ENCODE results near the gene MYRIP. TPM values are rescaled to one million over a fixed set of nuclear protein-coding genes. Genes with fewer than 3 reads are reported as not detected.

Gene MYRIP
- polyA plus RNA-seq, 1 donor = 0.83 TPM

DNA sequence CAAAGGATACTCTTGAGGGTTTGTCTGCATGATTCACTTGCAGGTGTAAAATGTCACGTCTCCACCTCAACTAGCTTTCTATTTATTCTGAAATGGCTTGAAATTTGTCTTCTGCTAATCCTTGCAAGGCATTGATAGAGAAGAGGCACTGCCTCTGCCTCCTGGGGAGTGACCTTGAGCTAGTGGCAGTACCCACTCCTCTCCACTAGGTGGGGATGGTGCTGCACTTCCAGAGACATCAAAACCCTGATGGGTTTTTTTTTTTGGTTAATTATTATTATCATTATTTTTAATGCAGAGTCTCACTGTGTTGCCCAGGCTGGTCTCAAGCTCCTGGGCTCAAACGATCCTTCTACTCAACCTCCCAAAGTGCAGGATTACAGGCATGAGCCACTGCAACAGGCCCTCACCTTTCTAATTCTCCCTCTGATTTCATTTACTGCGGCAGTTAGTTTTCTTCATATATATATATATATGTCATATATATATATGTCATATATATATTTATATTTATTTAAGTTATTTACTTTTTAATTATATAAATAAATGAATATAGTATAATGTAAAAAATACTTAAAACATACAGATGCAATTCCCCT lies 382.5 kb downstream of the MYRIP start:
- peak; percentile 26 for DNase-seq

DNA sequence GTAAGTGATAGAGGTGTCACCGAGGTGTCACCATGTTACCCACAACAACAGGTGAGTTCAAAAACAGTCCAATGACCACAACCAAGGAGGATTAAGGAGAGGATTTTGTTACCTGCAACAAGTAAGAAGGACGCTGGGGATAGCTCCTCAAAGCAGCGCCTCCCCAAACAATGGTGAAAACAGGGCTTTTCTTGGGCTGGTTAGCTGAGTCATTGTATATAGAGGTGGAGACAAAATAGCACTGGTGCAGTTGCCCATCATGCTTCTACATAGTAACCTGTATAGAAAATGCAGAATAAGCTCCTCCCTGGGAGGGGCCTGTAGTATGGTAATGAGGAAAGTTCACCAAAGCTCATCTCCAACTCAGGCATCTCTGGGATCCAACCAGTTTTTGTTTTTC lies 383.2 kb downstream of the MYRIP start:
- no peak for DNase-seq

DNA sequence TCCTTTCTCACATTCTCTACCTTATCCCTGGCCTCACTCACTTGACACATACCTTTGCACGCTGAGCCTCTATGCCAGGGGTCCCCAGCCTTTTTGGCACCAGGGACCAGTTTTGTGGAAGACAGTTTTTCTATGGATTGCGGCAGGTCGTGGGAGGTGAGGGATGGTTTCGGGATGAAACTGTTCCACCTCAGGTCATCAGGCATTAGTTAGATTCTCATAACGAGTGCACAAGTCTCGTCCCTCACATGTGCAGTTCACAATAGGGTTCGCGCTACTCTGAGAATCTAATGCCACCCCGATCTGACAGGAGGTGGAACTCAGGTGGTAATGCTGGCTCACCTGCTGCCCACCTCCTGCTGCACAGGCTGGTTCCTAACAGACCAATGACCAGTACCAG lies 387.6 kb downstream of the MYRIP start:
- no peak for DNase-seq

DNA sequence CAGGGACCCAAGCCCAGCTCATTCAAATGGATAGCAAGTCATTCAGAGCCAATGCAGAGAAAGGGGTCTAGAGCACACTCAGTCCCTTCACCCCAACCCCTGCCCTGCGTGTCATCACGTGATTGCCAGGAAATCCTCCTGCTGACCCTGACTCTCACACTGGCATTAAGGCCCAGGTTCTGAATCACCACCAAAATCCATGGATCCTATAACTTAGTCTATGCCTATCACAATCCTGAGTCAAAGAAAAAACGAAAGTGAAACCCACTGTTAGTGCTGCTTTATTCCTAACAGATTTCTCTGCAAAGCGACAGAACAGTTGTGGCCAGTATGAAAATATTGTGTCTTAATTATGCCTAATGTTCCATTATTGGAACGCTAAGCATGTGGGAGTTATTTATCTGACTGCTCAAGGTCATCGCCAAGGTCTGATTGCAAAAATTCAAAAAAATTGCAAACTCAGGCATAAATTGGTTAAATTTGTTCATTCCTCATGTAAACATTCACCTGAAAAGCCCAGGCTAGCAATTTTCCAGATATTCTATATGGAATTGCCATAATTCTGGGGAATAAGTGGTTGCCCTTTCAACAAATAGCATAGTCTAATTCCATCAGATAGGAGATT lies 391.4 kb downstream of the MYRIP start:
- DNase-seq = no peak

DNA sequence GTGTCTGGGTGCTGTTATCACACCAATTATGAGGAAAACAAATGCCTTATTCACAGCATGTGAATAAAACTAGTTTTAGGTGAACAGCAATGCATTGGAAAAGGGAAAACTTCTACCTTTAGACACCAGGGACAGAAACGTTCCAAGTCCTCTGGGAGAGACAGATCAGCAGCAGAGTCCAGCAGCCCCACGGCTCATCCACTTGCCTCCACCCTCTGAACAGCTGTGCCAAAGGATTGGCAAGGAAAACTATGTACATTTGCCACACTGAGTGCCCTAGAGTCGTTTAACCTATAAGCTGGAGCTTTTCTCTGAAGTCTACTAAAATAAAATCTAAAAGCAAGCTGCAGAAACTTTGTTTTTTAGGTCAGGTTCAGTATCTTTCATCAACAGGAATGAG lies 392.4 kb downstream of the MYRIP start:
- DNase-seq = no peak

DNA sequence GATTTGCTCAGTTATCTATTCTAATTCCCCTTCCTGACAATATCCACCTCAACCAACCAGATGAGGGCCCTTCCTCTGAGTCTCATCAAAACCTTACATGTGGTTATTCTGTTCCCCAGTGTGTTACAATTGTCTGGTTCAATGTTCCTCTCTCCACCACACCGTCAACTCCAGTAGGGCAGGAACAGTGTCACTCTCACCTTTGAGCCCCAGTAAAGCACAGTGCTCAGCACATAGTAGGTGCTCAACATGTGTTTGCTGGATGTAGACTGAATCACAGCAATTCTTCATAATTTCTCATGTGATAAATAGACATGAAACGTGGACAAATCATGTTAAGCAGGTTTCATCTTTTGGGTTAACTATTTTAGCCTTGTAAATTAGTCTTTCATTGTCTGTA lies 397.1 kb downstream of the MYRIP start:
- DNase-seq = no peak

DNA sequence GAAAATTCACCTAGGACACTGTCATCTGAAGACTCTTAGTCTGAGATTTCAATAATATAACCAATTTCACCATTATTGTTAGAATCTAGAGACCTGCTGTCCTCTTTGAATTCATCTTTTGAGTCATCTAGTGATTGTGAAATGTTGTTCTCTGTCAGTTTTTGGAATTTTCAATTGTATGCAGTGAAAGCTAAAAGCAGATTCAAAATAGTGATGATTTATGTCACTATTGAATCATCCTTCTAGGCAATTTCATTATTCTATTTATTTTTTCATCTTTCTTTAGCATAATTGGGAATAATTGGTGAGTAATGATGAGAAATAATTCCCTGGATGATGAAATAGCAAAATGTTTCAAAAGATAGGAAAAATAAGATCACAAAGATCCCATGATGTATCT lies 398.4 kb downstream of the MYRIP start:
- DNase-seq = no peak

DNA sequence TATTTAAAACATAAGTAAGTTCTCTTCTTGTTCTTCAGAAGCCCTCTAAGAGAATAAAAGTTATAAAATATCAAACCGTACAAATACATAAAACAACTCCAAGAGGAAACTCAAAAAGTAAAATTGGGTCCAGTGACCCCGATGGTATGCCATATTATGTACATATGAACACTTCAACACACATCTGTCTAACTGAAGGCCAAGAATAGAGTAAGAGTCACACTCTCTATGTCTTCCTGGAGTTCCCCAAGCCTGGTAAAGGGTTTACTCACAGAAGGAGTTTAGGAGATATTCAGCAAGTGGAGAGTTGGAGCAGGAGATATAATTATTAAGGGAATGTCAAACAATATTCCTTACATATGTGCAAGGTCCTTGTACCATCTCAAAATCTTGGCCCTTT lies 398.8 kb downstream of the MYRIP start:
- DNase-seq = no peak

DNA sequence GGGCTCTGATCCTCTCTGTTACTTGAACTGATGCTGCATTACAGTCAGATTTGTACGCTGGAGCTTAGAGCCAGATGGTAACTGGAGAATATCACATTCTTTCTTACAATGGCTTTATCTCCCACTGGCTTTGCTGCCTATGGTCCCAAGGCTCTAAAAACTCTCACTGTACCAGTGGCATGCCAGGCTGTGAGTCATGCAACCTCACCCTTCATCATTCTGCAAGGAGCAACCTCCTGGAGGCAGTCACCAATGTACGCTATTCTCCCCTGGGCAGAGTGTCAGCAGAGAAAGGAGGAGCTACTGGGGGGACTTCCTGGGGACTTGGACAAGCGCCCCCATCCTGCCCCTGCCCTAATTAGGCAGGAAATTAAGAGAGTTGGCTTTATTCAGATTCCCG lies 402.2 kb downstream of the MYRIP start:
- DNase-seq = no peak

DNA sequence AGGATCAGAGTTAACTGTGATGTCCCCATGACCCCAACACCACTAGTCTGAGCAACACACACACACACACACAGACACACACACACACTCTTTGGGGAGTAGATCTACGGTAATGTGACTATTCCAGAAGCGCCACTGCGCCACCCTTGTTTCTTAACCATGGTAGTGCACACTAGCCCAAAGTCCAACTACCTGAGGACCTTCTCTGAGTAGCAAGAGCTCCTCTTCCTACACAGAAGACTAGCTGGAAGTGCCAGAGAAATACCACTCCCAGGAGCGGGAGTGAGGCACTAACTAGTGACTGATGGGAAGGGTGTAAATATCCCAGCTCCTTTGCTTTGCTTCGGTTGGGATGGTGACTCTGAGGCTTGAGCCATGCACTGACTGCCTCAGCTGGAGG lies 404.1 kb downstream of the MYRIP start:
- no peak for DNase-seq

DNA sequence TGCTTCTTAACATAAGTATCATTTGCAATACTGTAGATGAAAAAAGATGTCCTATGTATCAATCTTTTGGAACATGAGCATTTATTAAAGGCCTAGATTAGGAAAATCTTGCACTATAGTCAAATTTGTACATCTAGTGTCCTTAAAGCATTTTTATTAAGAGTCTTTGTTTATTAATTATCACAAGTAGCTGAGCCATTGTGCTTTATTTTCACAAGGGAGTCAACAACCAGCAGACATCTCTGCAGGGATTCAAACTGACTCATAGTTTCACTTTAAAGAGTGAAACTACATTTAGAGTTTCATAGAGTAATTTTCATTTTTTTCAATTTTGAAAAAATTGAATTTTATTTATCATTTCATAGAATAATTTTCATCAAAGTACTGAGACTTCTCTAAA lies 405.6 kb downstream of the MYRIP start:
- DNase-seq = no peak

DNA sequence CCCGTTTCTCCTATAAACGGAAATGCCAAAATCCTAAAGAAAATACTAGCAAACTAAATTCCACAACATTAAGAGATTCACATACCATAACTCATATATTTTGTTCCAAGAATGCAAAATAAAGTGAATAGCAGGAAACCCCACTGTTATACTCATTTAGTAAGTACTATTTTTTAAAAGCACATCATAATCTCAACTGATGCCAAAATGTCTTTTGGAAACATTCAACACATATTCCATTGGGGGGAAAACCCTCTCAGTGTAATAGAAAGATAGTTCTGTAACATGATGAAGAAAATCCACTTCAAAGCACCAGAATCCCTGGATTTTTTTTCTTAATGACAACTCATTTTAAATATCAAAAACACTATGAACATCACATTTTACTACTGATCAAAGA lies 407.1 kb downstream of the MYRIP start:
- peak; percentile 31 for DNase-seq

DNA sequence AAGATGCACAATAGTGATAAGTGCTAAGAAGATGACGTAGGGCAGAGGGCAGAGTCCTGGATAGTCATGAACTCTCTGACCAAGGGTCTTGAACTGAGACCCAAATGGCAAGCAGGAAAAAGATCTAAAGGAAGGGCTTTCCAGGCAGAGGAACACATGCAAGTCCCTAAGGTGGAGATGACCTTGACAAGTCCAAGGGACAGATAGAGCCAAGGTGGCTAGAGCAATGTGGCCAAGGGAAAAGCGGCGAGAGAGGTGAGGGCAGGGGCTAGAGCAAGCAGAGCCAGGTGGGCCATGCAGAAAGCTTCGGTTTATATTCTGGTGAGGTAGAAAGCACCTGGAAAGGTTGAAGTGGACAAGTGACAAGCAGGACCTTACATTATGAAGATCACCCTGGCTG lies 414.4 kb downstream of the MYRIP start:
- no peak for DNase-seq

DNA sequence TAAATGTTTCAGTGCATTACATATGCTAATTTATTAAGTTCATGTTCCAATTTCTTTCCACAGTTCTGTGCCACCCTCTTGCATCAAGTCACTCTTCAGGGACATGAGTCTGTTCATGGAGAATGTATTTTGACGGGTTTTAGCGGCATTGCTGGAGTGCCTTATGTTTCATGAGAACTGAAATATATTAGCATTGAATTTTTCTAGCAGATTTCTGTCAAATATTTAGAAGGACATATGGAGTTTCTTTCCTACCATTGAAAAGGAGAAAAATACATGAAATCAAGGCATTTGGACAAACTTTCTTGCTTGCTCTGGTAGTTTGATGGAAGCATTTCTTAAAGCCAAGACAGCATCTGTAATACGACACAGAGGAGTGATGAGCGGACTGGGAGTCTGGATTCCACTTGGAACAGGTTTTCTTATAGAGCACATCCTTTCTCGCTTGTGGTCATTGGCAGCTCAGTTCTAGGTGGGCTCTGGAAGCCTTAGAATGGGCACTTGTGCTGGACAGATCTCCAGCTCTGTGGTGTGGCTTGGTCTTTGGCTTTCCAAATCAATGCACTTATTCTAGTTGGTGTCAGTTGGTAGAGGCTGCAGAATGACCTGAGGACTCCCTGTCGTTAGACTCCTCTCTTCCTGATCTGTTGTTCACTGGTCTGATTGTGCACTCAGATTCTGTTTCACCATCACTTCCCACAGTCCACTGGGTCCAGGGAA lies 415.5 kb downstream of the MYRIP start:
- no peak for DNase-seq

DNA sequence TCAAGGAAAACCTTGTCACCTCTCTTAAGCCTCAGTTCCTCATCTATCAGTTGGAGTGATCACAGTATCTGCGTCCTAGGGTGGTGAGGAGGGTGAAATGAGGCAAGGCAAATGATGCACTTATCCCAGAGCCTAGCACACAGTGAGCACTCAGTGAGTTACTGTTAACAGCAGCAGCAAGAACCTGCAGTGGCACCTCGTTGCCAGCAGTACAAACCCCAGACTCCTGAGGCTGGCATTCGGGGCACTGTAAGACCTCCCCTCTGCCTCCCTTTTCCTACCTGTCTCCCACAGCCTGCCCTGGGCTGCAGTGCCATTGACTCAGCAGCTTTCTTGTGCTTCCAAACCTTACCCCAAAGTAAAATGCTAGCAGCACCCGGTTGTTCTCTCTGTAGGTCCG lies 417.2 kb downstream of the MYRIP start:
- DNase-seq = no peak

DNA sequence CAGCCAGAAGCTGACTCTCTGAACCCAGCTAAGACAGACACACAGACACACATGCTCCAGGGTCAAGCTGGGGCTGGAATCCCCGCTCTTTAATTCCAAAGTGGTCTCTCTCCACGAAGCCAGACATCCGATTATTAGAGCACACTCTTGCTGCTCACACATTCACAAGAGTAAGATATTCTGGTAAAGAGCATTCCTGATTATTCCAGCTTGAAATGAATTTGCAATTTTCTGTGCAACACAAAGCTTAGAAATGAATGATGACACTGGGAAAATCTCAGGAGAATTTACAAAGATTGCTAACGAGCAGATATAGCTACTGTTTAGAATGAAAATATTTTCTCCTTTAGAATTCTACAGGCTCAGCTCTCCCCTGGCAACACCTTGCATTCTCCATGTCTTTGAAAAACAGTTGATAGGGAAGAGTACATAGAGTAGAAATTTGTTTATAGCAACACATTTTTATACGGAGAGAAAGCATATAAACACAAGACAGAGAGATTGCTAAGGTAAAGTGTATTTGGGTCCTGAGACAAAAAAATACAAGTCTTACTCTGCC lies 419.5 kb downstream of the MYRIP start:
- DNase-seq = no peak

DNA sequence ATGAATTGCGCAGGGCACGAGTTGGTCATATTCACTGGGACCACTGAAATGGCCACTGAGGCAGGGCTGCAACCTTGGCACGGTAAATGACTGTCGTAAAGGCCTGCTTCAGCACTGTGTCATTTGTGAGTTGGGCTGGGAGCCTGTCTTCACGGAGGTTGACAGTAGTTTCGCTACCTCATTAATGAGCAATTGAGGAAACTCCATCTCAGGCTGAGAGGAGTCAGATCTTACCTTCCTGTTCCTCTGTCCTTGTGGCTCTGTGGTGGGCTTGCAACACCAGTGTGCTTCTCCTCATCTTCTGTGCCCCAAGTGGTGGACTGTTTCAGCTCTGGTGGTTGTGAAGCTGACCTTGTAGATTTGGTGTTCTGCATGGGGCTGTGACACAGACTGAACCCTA lies 420.0 kb downstream of the MYRIP start:
- DNase-seq = no peak

DNA sequence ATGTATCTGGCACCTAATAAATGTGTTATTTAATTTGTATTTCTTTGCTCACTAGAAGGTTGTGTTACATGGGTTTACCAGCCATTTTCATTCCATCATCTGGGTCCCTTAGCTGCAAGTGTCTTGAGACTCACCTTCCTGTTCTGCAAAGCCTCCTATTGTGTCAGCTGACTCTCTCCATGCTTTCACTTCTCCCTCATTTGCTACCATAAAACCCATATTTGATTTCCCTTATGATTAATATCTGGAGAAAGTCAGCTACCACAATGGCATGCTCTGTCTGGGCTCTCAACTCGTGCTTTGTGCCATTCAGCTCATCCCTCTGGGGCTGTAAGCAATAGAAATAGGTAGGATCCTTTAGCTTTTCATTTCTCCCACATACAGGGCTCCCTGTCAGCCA lies 420.6 kb downstream of the MYRIP start:
- DNase-seq = no peak

DNA sequence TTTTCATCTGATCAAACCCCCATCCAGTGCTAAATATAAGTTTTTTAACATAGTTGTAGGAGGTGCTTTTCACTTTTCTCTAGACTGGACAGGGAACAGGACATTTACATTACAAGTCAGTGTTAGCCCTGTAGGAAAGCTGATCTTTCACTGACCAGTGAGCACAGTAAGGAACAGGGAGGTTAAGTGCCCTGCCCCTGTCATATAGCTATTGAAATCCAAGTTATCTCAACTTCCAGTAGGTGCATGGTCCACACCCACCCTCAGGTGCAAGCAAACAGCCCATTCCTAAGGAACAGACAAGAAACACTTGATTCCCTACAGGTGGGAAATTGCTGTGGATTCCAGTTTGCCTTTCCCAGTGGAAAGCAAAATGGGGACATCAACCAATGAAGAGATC lies 421.0 kb downstream of the MYRIP start:
- DNase-seq = no peak

DNA sequence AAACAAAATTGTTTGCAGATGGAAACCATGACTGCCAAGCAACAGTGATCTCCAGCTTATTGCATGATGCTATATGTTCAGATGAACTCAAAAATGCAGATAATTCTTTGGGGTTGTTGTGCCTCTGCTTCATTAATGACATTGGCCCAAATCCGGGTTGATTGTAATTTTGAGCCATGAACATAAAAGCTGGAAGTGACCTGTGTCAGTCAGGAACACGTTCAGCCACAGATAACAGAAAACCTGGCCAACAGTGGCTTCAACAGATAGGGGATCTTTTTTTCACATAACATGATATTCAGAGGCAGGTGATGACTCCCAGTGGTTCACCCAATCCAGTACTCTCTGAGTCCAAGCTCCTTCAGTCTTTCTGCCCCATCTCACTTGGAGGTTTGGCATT lies 423.2 kb downstream of the MYRIP start:
- DNase-seq = no peak

DNA sequence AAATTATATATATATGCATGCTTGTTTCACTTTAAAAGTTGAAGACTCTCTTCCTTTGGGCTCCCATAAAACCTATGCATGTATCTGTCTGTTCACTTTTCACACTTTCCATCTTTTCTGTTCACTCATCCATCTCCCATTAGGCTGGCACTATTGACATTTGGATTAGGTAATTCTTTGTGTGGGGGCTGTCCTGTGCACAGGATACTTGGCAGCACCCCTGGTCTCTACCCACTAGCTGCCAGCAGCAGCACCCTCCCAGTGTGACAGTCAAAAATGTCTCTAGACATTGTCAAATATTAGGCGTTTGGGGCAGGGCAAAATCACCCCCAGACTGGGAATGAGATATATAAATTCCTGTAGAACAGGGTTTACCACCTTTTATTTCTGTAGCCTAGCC lies 427.8 kb downstream of the MYRIP start:
- no peak for DNase-seq

DNA sequence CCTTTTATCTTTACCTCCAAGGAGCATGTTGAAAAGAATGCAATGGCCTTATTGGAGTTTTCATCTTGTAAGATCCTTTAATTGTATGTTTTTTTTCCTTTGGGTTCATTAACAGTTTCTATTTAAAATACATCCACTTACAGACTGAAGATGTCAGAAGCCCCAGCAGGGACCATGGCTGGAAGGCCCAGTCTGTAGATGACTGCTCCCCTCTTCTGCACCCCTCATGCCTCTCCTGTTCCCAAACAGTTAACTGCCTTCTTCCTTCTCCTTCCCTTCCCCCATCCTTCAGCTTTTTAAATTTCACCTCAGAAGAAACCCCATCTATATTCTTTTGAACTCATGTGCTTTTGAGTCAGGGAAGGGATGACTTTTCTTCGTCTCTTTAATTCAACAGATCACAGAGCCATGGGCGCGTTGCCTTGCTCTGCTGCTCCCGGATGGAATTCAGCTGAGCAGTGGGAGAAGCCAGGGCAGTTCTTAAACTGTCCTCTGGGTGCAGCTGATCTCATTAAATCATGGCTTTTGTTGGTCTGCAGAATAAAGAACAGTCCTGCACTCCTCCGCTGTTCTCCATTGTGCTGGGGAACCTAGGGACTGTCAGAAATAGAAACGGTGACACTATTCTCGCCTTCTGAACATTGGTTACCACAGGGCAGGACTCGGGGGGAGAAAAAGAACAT lies 428.6 kb downstream of the MYRIP start:
- DNase-seq = no peak

DNA sequence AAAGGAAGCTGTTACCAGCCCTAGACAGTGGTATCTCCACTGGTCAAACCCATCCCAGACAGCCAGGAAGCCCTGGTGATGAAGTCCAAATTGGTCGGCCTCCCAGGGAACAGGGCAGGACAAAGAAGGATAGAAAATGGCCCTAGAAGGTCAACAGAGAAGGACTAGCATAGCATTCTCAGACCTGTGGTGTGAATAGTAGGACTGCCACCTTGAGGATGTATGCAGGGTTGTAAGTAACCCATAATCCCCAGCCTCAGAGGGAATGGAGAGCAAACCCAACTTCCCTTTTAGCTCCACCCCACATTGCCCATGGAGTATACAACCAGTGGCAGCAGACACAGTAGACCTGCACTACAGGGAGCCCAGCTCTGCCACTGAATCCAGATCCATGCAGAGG lies 431.5 kb downstream of the MYRIP start:
- DNase-seq = no peak
